H9 (cell line): Measurements from ENCODE around the gene ABTB1. TPM values are rescaled to one million over a fixed set of nuclear protein-coding genes. Genes with fewer than 3 reads are reported as not detected.

Experiments used
- DNase-seq: peaks from one replicate; pipeline ENCODE4 v3.0.0-alpha.2; 2017
- H2AFZ ChIP-seq: one replicate; pipeline ENCODE4 v1.6.1; 2013; ENCODE audit warnings: mild to moderate bottlenecking, low read length, control low read depth, moderate library complexity
- H2AK5ac ChIP-seq: 2 replicates; pipeline ENCODE4 v1.6.1; 2013; ENCODE audit warnings: low read length, control low read depth, mixed read lengths; ENCODE audit not compliant: insufficient read length
- H2BK120ac ChIP-seq: one replicate; pipeline ENCODE4 v1.6.1; 2013; ENCODE audit warnings: low read depth, mild to moderate bottlenecking, low read length, control low read depth, inconsistent platforms; ENCODE audit not compliant: poor library complexity, severe bottlenecking
- H2BK12ac ChIP-seq: 2 replicates; pipeline ENCODE4 v1.6.1; 2013; ENCODE audit warnings: low read length, control low read depth, mixed read lengths, low read depth; ENCODE audit not compliant: insufficient read length
- H2BK15ac ChIP-seq: 2 replicates; pipeline ENCODE4 v1.6.1; 2013; ENCODE audit warnings: low read depth, low read length, control low read depth
- H2BK20ac ChIP-seq: one replicate; pipeline ENCODE4 v1.6.1; 2013; ENCODE audit warnings: low read depth, mild to moderate bottlenecking, low read length, control low read depth, inconsistent platforms; ENCODE audit not compliant: poor library complexity, severe bottlenecking
- H2BK5ac ChIP-seq: 2 replicates; pipeline ENCODE4 v1.6.1; 2013; ENCODE audit warnings: low read length, control low read depth, mixed read lengths; ENCODE audit not compliant: insufficient read length
- H3K14ac ChIP-seq: 2 replicates; pipeline ENCODE4 v1.6.1; 2013; ENCODE audit warnings: low read length, control low read depth; ENCODE audit not compliant: insufficient read depth
- H3K18ac ChIP-seq: 2 replicates; pipeline ENCODE4 v1.6.1; 2013; ENCODE audit warnings: low read depth, mild to moderate bottlenecking, mixed read lengths, low read length, control low read depth; ENCODE audit not compliant: insufficient read length
- H3K23ac ChIP-seq: 2 replicates; pipeline ENCODE4 v1.6.1; 2013; ENCODE audit warnings: low read length, control low read depth, mixed read lengths, low read depth; ENCODE audit not compliant: insufficient read length
- H3K23me2 ChIP-seq: 2 replicates; pipeline ENCODE4 v1.6.1; 2013; ENCODE audit warnings: low read depth, mild to moderate bottlenecking, mixed read lengths, low read length, control low read depth; ENCODE audit not compliant: insufficient read length, poor library complexity, severe bottlenecking
- H3K27ac ChIP-seq: 2 replicates; pipeline ENCODE4 v1.5.1; 2013; ENCODE audit warnings: low read length, control low read depth, mixed read lengths, low read depth; ENCODE audit not compliant: insufficient read length
- H3K27me3 ChIP-seq: 2 replicates; pipeline ENCODE4 v1.6.1; 2013; ENCODE audit warnings: low read length, control low read depth, inconsistent platforms; ENCODE audit not compliant: insufficient read depth
- H3K4ac ChIP-seq: 2 replicates; pipeline ENCODE4 v1.6.1; 2013; ENCODE audit warnings: low read depth, mild to moderate bottlenecking, control low read depth, inconsistent platforms, low read length, moderate library complexity
- H3K4me1 ChIP-seq: 2 replicates; pipeline ENCODE4 v1.6.1; 2013; ENCODE audit warnings: low read length, control low read depth, inconsistent platforms; ENCODE audit not compliant: insufficient read depth
- H3K4me2 ChIP-seq: 2 replicates; pipeline ENCODE4 v1.6.1; 2013; ENCODE audit warnings: low read length, control low read depth, mixed read lengths; ENCODE audit not compliant: insufficient read length, insufficient read depth
- H3K56ac ChIP-seq: 2 replicates; pipeline ENCODE4 v1.6.1; 2013; ENCODE audit warnings: low read depth, mild to moderate bottlenecking, mixed read lengths, low read length, control low read depth; ENCODE audit not compliant: insufficient read length
- H3K79me1 ChIP-seq: 2 replicates; pipeline ENCODE4 v1.6.1; 2013; ENCODE audit warnings: low read depth, mild to moderate bottlenecking, moderate library complexity, low read length, control low read depth, inconsistent platforms; ENCODE audit not compliant: insufficient read depth, poor library complexity, severe bottlenecking
- H3K79me2 ChIP-seq: 2 replicates; pipeline ENCODE4 v1.6.1; 2013; ENCODE audit warnings: low read length, control low read depth, inconsistent platforms; ENCODE audit not compliant: insufficient read depth
- H3K9ac ChIP-seq: 2 replicates; pipeline ENCODE4 v1.6.1; 2013; ENCODE audit warnings: low read length, control low read depth, mixed read lengths; ENCODE audit not compliant: insufficient read length; ENCODE audit errors: extremely low read depth
- H3K9me3 ChIP-seq: one replicate; pipeline ENCODE4 v1.6.1; 2013; ENCODE audit warnings: low read depth, low read length, inconsistent platforms; ENCODE audit not compliant: control insufficient read depth
- H3T11ph ChIP-seq: one replicate; pipeline ENCODE4 v1.6.1; 2013; ENCODE audit warnings: mild to moderate bottlenecking, low read length, control low read depth, inconsistent platforms
- H4K20me1 ChIP-seq: one replicate; pipeline ENCODE4 v1.6.1; 2013; ENCODE audit not compliant: control insufficient read depth, insufficient read length, insufficient read depth
- H4K5ac ChIP-seq: 2 replicates; pipeline ENCODE4 v1.6.1; 2013; ENCODE audit warnings: low read depth, mild to moderate bottlenecking, mixed read lengths, low read length, control low read depth; ENCODE audit not compliant: insufficient read length
- H4K8ac ChIP-seq: replicated peaks from 2 replicates; pipeline ENCODE4 v1.6.1; 2013; ENCODE audit warnings: low read length, control low read depth, mixed read lengths, low read depth; ENCODE audit not compliant: insufficient read length
- H4K91ac ChIP-seq: 2 replicates; pipeline ENCODE4 v1.6.1; 2013; ENCODE audit warnings: low read depth, mild to moderate bottlenecking, moderate library complexity, mixed read lengths, low read length, control low read depth; ENCODE audit not compliant: insufficient read length
- H3K27ac Mint-ChIP-seq, 3 experiments: 2 replicates in 2 of 3; 3 replicates in 1 of 3; pipeline ENCODE4 v1.8.0; 2020 to 2021; ENCODE audit warnings: mixed read lengths in 3 of 3, mild to moderate bottlenecking in 1 of 3, moderate library complexity in 1 of 3
- H3K27me3 Mint-ChIP-seq: 2 replicates; pipeline ENCODE4 v1.8.0; 2021; ENCODE audit warnings: low read depth, mild to moderate bottlenecking, moderate library complexity, mixed read lengths
- H3K36me3 Mint-ChIP-seq, 3 experiments: 2 replicates in 2 of 3; 3 replicates in 1 of 3; pipeline ENCODE4 v1.8.0; 2020 to 2021; ENCODE audit warnings: low read depth in 3 of 3, mixed read lengths in 3 of 3; ENCODE audit not compliant: insufficient read depth in 1 of 3
- H3K4me1 Mint-ChIP-seq, 2 experiments: 2 replicates each; pipeline ENCODE4 v1.8.0; 2020; ENCODE audit warnings: mixed read lengths in 2 of 2
- H3K4me3 Mint-ChIP-seq, 2 experiments: 2 replicates in 1 of 2; 3 replicates in 1 of 2; pipeline ENCODE4 v1.8.0; 2020 to 2021; ENCODE audit warnings: mild to moderate bottlenecking in 2 of 2, mixed read lengths in 2 of 2, moderate library complexity in 1 of 2
- H3K9me3 Mint-ChIP-seq, 2 experiments: 2 replicates in 1 of 2; 3 replicates in 1 of 2; pipeline ENCODE4 v1.8.0; 2020; ENCODE audit warnings: mild to moderate bottlenecking in 2 of 2, mixed read lengths in 2 of 2, moderate library complexity in 1 of 2
- CTCF ChIP-seq: fragments of 200-600 bp; sonication (generic); conservative IDR thresholded peaks from 3 replicates; pipeline ENCODE4 v1.8.0; 2021; ENCODE audit warnings: antibody characterized with exemption, mild to moderate bottlenecking
- WGBS: extraction: QIAGEN DNeasy Blood & Tissue Kit; methylation state at CpG from one replicate; pipeline ENCODE4 v1.1.7; 2013; ENCODE audit warnings: missing lambda C conversion rate, low lambda C conversion rate, mixed read lengths; ENCODE audit not compliant: insufficient read length; ENCODE audit errors: extremely low coverage; 5-methylcytosine and 5-hydroxymethylcytosine counted together
- total RNA-seq: library from RNA; stranded (reverse); gene quantifications from 2 replicates; pipeline ENCODE4 v1.2.1, GENCODE V29; 2021

The ABTB1 gene
- total RNA-seq, 1 experiment from 2014 or later = 6.2 TPM

GRCh38 chr3:127697551-127698240 lies 24.9 kb downstream of the ABTB1 start:
- no peak overlapping the region for H2BK15ac ChIP-seq
- Mint-ChIP-seq H3K27me3 (no peaks in the 10 kb centered on the region), H3K9me3 (no peaks in the 10 kb centered on the region), H3K36me3 (no peaks in the 10 kb centered on the region), H3K4me1 (peaks cover 7 to 24% of the 10 kb centered on the region in 2 experiments), H3K27ac (no peak overlapping the region), H3K4me3 (0 out of 5 replicates have a peak overlapping the region, but pooled peaks of 1 of the 2 experiments have one; percentile 12)
- no peak overlapping the region for H3K56ac ChIP-seq
- H2AFZ ChIP-seq = peak overlapping the region; percentile 50
- H3K4me2 ChIP-seq = no peak overlapping the region
- H4K8ac ChIP-seq = no peak overlapping the region
- no peak for TF ChIP-seq CTCF
- no peaks in the 10 kb centered on the region for H4K20me1 ChIP-seq
- H2AK5ac ChIP-seq = no peak overlapping the region
- peak; percentile 84 for DNase-seq
- H3K23me2 ChIP-seq = no peaks in the 10 kb centered on the region
- no peak overlapping the region for H3K9ac ChIP-seq
- H4K91ac ChIP-seq = no peak overlapping the region
- no peak overlapping the region for H4K5ac ChIP-seq
- no peak overlapping the region for H2BK5ac ChIP-seq
- no peaks in the 10 kb centered on the region for H3K79me1 ChIP-seq
- H3K18ac ChIP-seq = no peak overlapping the region
- no peak overlapping the region for H3T11ph ChIP-seq
- H2BK20ac ChIP-seq = no peak overlapping the region
- H3K27ac ChIP-seq = no peak overlapping the region
- H3K27me3 ChIP-seq = no peaks in the 10 kb centered on the region
- no peak overlapping the region for H3K23ac ChIP-seq
- H3K4ac ChIP-seq = no peak overlapping the region
- H2BK120ac ChIP-seq = no peak overlapping the region
- no peak overlapping the region for H2BK12ac ChIP-seq
- no peaks in the 10 kb centered on the region for H3K9me3 ChIP-seq
- no peaks in the 10 kb centered on the region for H3K79me2 ChIP-seq
- no peaks in the 10 kb centered on the region for H3K4me1 ChIP-seq
- no peak overlapping the region for H3K14ac ChIP-seq
- WGBS = no CpG with 5 or more reads among the region's 16 CpGs
